OCI-LY7 (cell line): ENCODE measurements around the gene TULP1. TPM values are rescaled to one million over a fixed set of nuclear protein-coding genes. Genes with fewer than 3 reads are reported as not detected.

Source experiments
- BruUV-seq: library from RNA; stranded (reverse); fragments of 400-500 nt; replicated peaks from 2 replicates; lab custom pipeline; 2021; lab: Mats Ljungman, UMichigan
- CTCF ChIA-PET: fragments of 300-600 bp; sonication (Branson Sonifier 250); formaldehyde crosslinking; loops from one replicate; lab custom pipeline; 2022; ENCODE audit warnings: antibody characterized with exemption; ENCODE audit not compliant: unreplicated experiment; lab: Charles Lee
- POLR2A ChIA-PET: fragments of 300-600 bp; sonication (Branson Sonifier 250); formaldehyde crosslinking; loops from one replicate; lab custom pipeline; 2022; ENCODE audit warnings: antibody characterized with exemption; lab: Charles Lee
- DNase-seq: peaks from one replicate; pipeline ENCODE4 v3.0.0-alpha.2; 2015; ENCODE audit warnings: low spot score
- H2AFZ ChIP-seq: fragments of 200-600 bp; sonication (generic), shearing (Covaris generic); 2 replicates; pipeline ENCODE4 v1.6.1; 2014; ENCODE audit warnings: mild to moderate bottlenecking, antibody characterized with exemption, low read length, moderate library complexity
- H3K27ac ChIP-seq: fragments of 200-600 bp; sonication (generic); 2 replicates; pipeline ENCODE4 v1.5.1; 2014; ENCODE audit warnings: mixed run types, low read depth, mild to moderate bottlenecking, moderate library complexity, low read length, inconsistent platforms; ENCODE audit not compliant: poor library complexity, severe bottlenecking
- H3K36me3 ChIP-seq: fragments of 200-600 bp; sonication (generic); 2 replicates; pipeline ENCODE4 v1.6.1; 2014; ENCODE audit warnings: mild to moderate bottlenecking, antibody characterized with exemption, low read length, moderate library complexity, mixed read lengths; ENCODE audit not compliant: insufficient read depth
- H3K4me1 ChIP-seq: fragments of 200-600 bp; sonication (generic); 2 replicates; pipeline ENCODE4 v1.5.1; 2014; ENCODE audit warnings: mild to moderate bottlenecking, low read length; ENCODE audit not compliant: insufficient read depth, poor library complexity, severe bottlenecking
- H3K4me2 ChIP-seq: fragments of 200-600 bp; sonication (generic); 2 replicates; pipeline ENCODE4 v1.6.1; 2014; ENCODE audit warnings: mild to moderate bottlenecking, low read length
- H3K4me3 ChIP-seq: fragments of 200-600 bp; sonication (generic); 2 replicates; pipeline ENCODE4 v1.5.1; 2014; ENCODE audit warnings: mild to moderate bottlenecking, low read depth, low read length; ENCODE audit not compliant: poor library complexity, severe bottlenecking
- H3K79me2 ChIP-seq: fragments of 200-600 bp; sonication (generic); 2 replicates; pipeline ENCODE4 v1.6.1; 2016; ENCODE audit warnings: low read depth, mild to moderate bottlenecking, low read length, moderate library complexity, mixed read lengths; ENCODE audit not compliant: insufficient read depth
- H3K9me2 ChIP-seq: fragments of 200-600 bp; sonication (generic); 2 replicates; pipeline ENCODE4 v1.6.1; 2016; ENCODE audit warnings: mild to moderate bottlenecking, low read length, mixed read lengths; ENCODE audit not compliant: insufficient read depth
- H3K9me3 ChIP-seq: fragments of 200-600 bp; sonication (generic); 2 replicates; pipeline ENCODE4 v1.6.1; 2014; ENCODE audit warnings: mild to moderate bottlenecking, mixed run types, low read length, mixed read lengths
- H4K20me1 ChIP-seq: fragments of 200-600 bp; sonication (generic); 2 replicates; pipeline ENCODE4 v1.6.1; 2014; ENCODE audit warnings: mild to moderate bottlenecking, antibody characterized with exemption, low read length, moderate library complexity, mixed read lengths; ENCODE audit not compliant: insufficient read depth
- EZH2phosphoT487 ChIP-seq: fragments of 200-600 bp; sonication (generic); IDR thresholded peaks from 2 replicates; pipeline ENCODE4 v1.6.1; 2018; ENCODE audit warnings: low read depth, borderline replicate concordance, mild to moderate bottlenecking, mixed run types, antibody characterized with exemption, low read length, moderate library complexity, mixed read lengths
- intact Hi-C: fragments of 100-400 bp; cut with micrococcal nuclease; formaldehyde crosslinking; loops from one replicate; pipeline ENCODE4 v1.10.0; 2022; ENCODE audit not compliant: unreplicated experiment
- total RNA-seq, 2 experiments: library from RNA; depleted of rRNA in 1 of 2; stranded (reverse); fragments of >200 nt in 1 of 2; shearing (Covaris generic) in 1 of 2; gene quantifications; 2 replicates each; pipeline ENCODE4 v1.2.3, GENCODE V29; 2014 to 2022
- TF ChIP-seq, protein P1 (sequence below): fragments of 200-600 bp; sonication (generic); conservative IDR thresholded peaks from 2 replicates; pipeline ENCODE4 v1.5.1; 2014; ENCODE audit warnings: mild to moderate bottlenecking, antibody characterized with exemption, low read length, moderate library complexity, mixed read lengths

The TULP1 gene
- total RNA-seq, 2 experiments from 2014 or later, result not detected

DNA sequence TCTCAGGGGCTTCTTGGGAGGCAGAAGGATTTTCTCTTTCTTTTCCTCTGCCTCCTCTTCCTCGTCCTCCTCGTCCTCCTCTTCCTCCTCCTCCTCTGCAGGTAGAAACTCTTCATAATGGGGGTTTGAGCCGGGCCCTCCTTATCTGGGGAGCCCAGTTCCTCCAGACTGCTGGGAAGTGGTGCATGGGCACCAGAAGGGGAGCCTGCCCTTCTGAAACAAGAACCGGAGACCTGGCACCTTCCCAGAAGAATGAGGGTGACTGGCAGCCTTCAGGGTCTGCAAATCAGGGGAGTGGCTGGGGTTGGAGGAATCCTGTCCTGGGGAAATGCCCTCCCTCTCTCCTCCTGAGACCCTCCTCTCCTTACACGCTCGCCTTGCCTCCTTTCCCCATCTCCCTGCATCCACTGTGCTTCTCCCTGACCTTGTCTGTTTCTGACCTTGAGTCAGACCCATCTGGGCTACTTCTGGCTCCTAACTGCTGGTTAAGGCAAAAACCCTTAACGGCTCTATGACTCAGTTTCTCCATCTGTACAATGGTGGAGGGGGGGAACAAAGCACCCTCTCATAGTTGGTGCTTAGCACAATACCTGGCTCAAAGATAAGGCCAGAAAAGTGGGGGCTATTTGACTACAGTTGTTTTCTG, 1.7 kb downstream of the TULP1 start:
- no peaks in the 10 kb centered on the region for H3K9me2 ChIP-seq
- ChIA-PET POLR2A (no interaction called here), CTCF (no interaction called here)

DNA sequence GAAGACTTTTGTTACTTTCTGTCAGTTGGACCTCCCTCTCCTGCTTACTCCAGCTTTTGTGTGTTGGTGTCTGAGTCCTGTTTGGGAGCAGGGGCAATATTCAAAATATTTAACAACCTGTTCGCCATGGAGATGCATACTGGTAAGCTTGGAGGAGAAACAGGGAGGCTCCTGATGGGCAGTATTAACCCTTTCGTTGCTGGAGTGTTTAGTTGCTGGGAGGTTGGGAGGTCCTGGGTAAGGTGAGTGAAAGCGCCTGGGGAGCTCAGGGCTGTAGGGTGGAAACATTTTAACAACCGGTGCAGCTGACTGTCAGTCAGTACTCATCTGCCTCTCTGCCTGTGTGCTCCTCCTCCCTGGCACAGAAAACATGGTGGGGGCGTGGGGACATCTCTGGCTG, 4.2 kb downstream of the TULP1 start:
- POLR2A ChIA-PET, result no interaction called here
- Histone ChIP-seq H3K79me2 (no peaks in the 10 kb centered on the region), H3K27ac (no peak overlapping the region), H3K9me2 (no peaks in the 10 kb centered on the region), H3K9me3 (no peaks in the 10 kb centered on the region), H3K36me3 (no peaks in the 10 kb centered on the region), H3K4me2 (no peak overlapping the region), H3K4me3 (no peak overlapping the region), H3K4me1 (peaks cover 11% of the 10 kb centered on the region), H4K20me1 (no peaks in the 10 kb centered on the region), H2AFZ (no peak overlapping the region)
- BruUV-seq, result no TSS peak
- CTCF ChIA-PET, result no interaction called here
- DNase-seq, result no peak
- TF ChIP-seq EZH2phosphoT487, result no peak
- TF ChIP-seq, protein P1, sequence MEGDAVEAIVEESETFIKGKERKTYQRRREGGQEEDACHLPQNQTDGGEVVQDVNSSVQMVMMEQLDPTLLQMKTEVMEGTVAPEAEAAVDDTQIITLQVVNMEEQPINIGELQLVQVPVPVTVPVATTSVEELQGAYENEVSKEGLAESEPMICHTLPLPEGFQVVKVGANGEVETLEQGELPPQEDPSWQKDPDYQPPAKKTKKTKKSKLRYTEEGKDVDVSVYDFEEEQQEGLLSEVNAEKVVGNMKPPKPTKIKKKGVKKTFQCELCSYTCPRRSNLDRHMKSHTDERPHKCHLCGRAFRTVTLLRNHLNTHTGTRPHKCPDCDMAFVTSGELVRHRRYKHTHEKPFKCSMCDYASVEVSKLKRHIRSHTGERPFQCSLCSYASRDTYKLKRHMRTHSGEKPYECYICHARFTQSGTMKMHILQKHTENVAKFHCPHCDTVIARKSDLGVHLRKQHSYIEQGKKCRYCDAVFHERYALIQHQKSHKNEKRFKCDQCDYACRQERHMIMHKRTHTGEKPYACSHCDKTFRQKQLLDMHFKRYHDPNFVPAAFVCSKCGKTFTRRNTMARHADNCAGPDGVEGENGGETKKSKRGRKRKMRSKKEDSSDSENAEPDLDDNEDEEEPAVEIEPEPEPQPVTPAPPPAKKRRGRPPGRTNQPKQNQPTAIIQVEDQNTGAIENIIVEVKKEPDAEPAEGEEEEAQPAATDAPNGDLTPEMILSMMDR, result no peak
- intact Hi-C loops, result no loop called here

More for the DNA sequence above, 1.7 kb downstream of the TULP1 start:
- H3K79me2 ChIP-seq, result no peaks in the 10 kb centered on the region
- H3K4me2 ChIP-seq, result no peak overlapping the region
- TF ChIP-seq, protein P1, result no peak
- no peak for TF ChIP-seq EZH2phosphoT487
- no peak overlapping the region for H3K27ac ChIP-seq
- H2AFZ ChIP-seq, result no peak overlapping the region
- no peaks in the 10 kb centered on the region for H3K9me3 ChIP-seq
- no peaks in the 10 kb centered on the region for H4K20me1 ChIP-seq
- no peak overlapping the region for H3K4me3 ChIP-seq
- intact Hi-C loops, result no loop called here
- peaks cover 11% of the 10 kb centered on the region for H3K4me1 ChIP-seq
- no TSS peak for BruUV-seq
- DNase-seq, result no peak
- no peaks in the 10 kb centered on the region for H3K36me3 ChIP-seq

DNA sequence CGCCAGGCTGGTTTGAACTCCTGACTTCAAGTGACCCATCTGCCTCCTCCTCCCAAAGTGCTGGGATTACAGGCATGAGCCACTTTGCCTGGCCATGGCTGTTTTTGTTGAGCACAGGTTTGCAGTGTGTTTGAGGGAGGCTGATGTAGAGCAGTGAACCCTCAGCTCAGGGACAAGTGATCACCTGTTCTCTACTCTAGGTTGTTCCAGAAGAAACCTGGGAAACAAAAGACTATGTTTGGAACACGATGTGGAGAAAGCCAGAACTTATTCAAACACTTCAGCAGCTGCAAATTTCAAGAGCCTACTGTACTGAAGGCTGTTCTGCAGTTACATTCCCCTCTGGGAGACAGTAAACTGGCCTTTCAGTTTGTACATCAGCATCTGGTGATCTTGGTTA, 4.7 kb downstream of the TULP1 start:
- no peak overlapping the region for H3K27ac ChIP-seq

More for the DNA sequence above, 4.7 kb downstream of the TULP1 start:
- POLR2A ChIA-PET, result no interaction called here
- Histone ChIP-seq H4K20me1 (no peaks in the 10 kb centered on the region), H3K9me2 (no peaks in the 10 kb centered on the region), H3K4me1 (peaks cover 11% of the 10 kb centered on the region), H3K79me2 (no peaks in the 10 kb centered on the region), H3K4me2 (no peak overlapping the region), H3K36me3 (no peaks in the 10 kb centered on the region), H3K9me3 (no peaks in the 10 kb centered on the region), H2AFZ (no peak overlapping the region), H3K4me3 (no peak overlapping the region)
- no peak for TF ChIP-seq EZH2phosphoT487
- TF ChIP-seq, protein P1, result no peak
- CTCF ChIA-PET, result no interaction called here
- BruUV-seq, result no TSS peak
- intact Hi-C loops, result no loop called here
- DNase-seq, result no peak
